Measurements from ENCODE around the gene TBX15.

Gene TBX15

GRCh38 chr1:119003413-119004128 is 15.4 kb upstream of the TBX15 start:
- in situ Hi-C loops (cut with HindIII; ENCODE audit: low sequenced_read_pairs), result no loop called here
- no peak for DNase-seq (ENCODE audit: low read depth, low spot score)
- TF ChIP-seq CTCF (IDR thresholded peaks at IDR 0.05; ENCODE audit: low read depth, low read length), result peak; percentile 10
- H3K4me3 ChIP-seq (ENCODE audit: low read depth, low read length), result no peak overlapping the region

- TF ChIP-seq CTCF (IDR thresholded peaks at IDR 0.05; ENCODE audit: low read depth, low read length), result no peak
- peak; percentile 64 for DNase-seq (ENCODE audit: low read depth, low spot score)
- in situ Hi-C loops (cut with HindIII; ENCODE audit: low sequenced_read_pairs), result no loop called here
Observed at GRCh38 chr1:119002028-119002686, 14.0 kb upstream of the TBX15 start.

GRCh38 chr1:119001181-119002027 is 13.3 kb upstream of the TBX15 start:
- in situ Hi-C loops (cut with HindIII; ENCODE audit: low sequenced_read_pairs), result no loop called here
- no peak for TF ChIP-seq CTCF (IDR thresholded peaks at IDR 0.05; ENCODE audit: low read depth, low read length)
- DNase-seq (ENCODE audit: low read depth, low spot score), result no peak
- no peak overlapping the region for H3K4me3 ChIP-seq (ENCODE audit: low read depth, low read length)

More at GRCh38 chr1:119002028-119002686, 14.0 kb upstream of the TBX15 start:
- H3K4me3 ChIP-seq (ENCODE audit: low read depth, low read length), result no peak overlapping the region

- TF ChIP-seq CTCF (IDR thresholded peaks at IDR 0.05; ENCODE audit: low read depth, low read length), result no peak
- in situ Hi-C loops (cut with HindIII; ENCODE audit: low sequenced_read_pairs), result no loop called here
- H3K4me3 ChIP-seq (ENCODE audit: low read depth, low read length), result no peak overlapping the region
- DNase-seq (ENCODE audit: low read depth, low spot score), result no peak
Observed at GRCh38 chr1:119000371-119001180, 12.4 kb upstream of the TBX15 start.

GRCh38 chr1:118999348-119000071 is 11.4 kb upstream of the TBX15 start:
- no peak for TF ChIP-seq CTCF (IDR thresholded peaks at IDR 0.05; ENCODE audit: low read depth, low read length)
- in situ Hi-C loops (cut with HindIII; ENCODE audit: low sequenced_read_pairs), result no loop called here
- DNase-seq (ENCODE audit: low read depth, low spot score), result no peak
- H3K4me3 ChIP-seq (ENCODE audit: low read depth, low read length), result no peak overlapping the region

Measured in astrocyte of the spinal cord (primary cell).